Chondrocyte (in vitro differentiated cells): ENCODE results near the gene MRPS25. TPM values are rescaled to one million over a fixed set of nuclear protein-coding genes. Genes with fewer than 3 reads are reported as not detected.
A peak's percentile ranks its signal among the peaks of the same experiment; 100 is the strongest.
"Not testable (repeated sequence)": the region's sequence is repeated elsewhere in the genome, so short reads cannot be mapped to it uniquely, and the experiment has no call there.

Experiments used
- DNase-seq: peaks from one replicate; pipeline ENCODE4 v3.0.0; 2021; ENCODE audit warnings: mixed read lengths, low spot score
- H3K27ac Mint-ChIP-seq: one replicate; pipeline ENCODE4 v1.8.0; 2021; ENCODE audit warnings: mild to moderate bottlenecking, moderate library complexity, mixed read lengths; ENCODE audit not compliant: unreplicated experiment
- H3K27me3 Mint-ChIP-seq: 2 replicates; pipeline ENCODE4 v1.8.0; 2021; ENCODE audit warnings: low read depth, mixed read lengths
- H3K36me3 Mint-ChIP-seq: 2 replicates; pipeline ENCODE4 v1.8.0; 2021; ENCODE audit warnings: low read depth, mixed read lengths
- H3K4me1 Mint-ChIP-seq: 2 replicates; pipeline ENCODE4 v1.8.0; 2021; ENCODE audit warnings: low read depth, mild to moderate bottlenecking, mixed read lengths
- H3K4me3 Mint-ChIP-seq: one replicate; pipeline ENCODE4 v1.8.0; 2021; ENCODE audit warnings: mild to moderate bottlenecking, moderate library complexity, mixed read lengths; ENCODE audit not compliant: unreplicated experiment
- H3K9me3 Mint-ChIP-seq: 2 replicates; pipeline ENCODE4 v1.8.0; 2021; ENCODE audit warnings: low read depth, mixed read lengths
- CTCF ChIP-seq: fragments of 200-600 bp; sonication (generic); IDR thresholded peaks from 2 replicates; pipeline ENCODE4 v1.5.0; 2021; ENCODE audit warnings: antibody characterized with exemption, mild to moderate bottlenecking, moderate library complexity
- total RNA-seq: library from RNA; stranded (reverse); gene quantifications from 3 replicates; pipeline ENCODE4 v1.2.1, GENCODE V29; 2021

Gene MRPS25
- total RNA-seq, 1 donor from 2014 or later: 29.5 TPM

GRCh38 chr3:15010664-15011063 is 54.5 kb downstream of the MRPS25 start:
- no peak overlapping the region for H3K4me3 Mint-ChIP-seq
- TF ChIP-seq CTCF: no peak
- H3K27me3 Mint-ChIP-seq: no peaks in the 10 kb centered on the region
- H3K27ac Mint-ChIP-seq: no peak overlapping the region
- H3K9me3 Mint-ChIP-seq: no peaks in the 10 kb centered on the region
- peaks cover 23% of the 10 kb centered on the region for H3K36me3 Mint-ChIP-seq
- DNase-seq: no peak
- peaks cover 18% of the 10 kb centered on the region for H3K4me1 Mint-ChIP-seq

- H3K36me3 Mint-ChIP-seq: peaks cover 22% of the 10 kb centered on the region
Measured at GRCh38 chr3:15009167-15009566, 55.9 kb downstream of the MRPS25 start.

GRCh38 chr3:15007681-15008141 is 57.4 kb downstream of the MRPS25 start:
- DNase-seq: no peak
- H3K4me1 Mint-ChIP-seq: peaks cover 10% of the 10 kb centered on the region
- no peaks in the 10 kb centered on the region for H3K9me3 Mint-ChIP-seq
- H3K27ac Mint-ChIP-seq: peak overlapping the region; percentile 20
- TF ChIP-seq CTCF: no peak
- peaks cover 16% of the 10 kb centered on the region for H3K36me3 Mint-ChIP-seq
- no peaks in the 10 kb centered on the region for H3K27me3 Mint-ChIP-seq
- H3K4me3 Mint-ChIP-seq: no peak overlapping the region

More at GRCh38 chr3:15009167-15009566, 55.9 kb downstream of the MRPS25 start:
- TF ChIP-seq CTCF: no peak
- Mint-ChIP-seq H3K4me3 (no peak overlapping the region), H3K27ac (no peak overlapping the region), H3K27me3 (no peaks in the 10 kb centered on the region), H3K9me3 (no peaks in the 10 kb centered on the region), H3K4me1 (peaks cover 12% of the 10 kb centered on the region)
- DNase-seq: no peak

- DNase-seq, H3K27ac Mint-ChIP-seq, H3K36me3 Mint-ChIP-seq, H3K4me1 Mint-ChIP-seq, H3K27me3 Mint-ChIP-seq, H3K4me3 Mint-ChIP-seq: not testable (repeated sequence)
- peaks cover 10% of the 10 kb centered on the region for H3K9me3 Mint-ChIP-seq
Measured at GRCh38 chr3:14999182-14999581, 65.9 kb downstream of the MRPS25 start.

Other genes with a start within 250 kb of the MRPS25 start
- 0.22 to 0.46 TPM (median 0.28 TPM) in 3 replicates for gene FGD5, start 246.4 kb downstream of the MRPS25 start, total RNA-seq
- 33.3 to 42.5 TPM (median 41.7 TPM) in 3 replicates for gene NR2C2, start 117.7 kb downstream of the MRPS25 start, total RNA-seq
- 22.3 to 31.4 TPM (median 24.1 TPM) in 3 replicates for gene RBSN, start 33.8 kb upstream of the MRPS25 start, total RNA-seq
- 38.3 to 56.0 TPM (median 47.2 TPM) in 3 replicates for gene CAPN7, start 140.9 kb upstream of the MRPS25 start, total RNA-seq